HG03354 (cell line): ENCODE data around the gene STARD3NL.
"Not testable (repeated sequence)": the region's sequence is repeated elsewhere in the genome, so short reads cannot be mapped to it uniquely, and the experiment has no call there.

Source experiments
- ATAC-seq: cut with Tn5 transposase; IDR thresholded peaks from one replicate; pipeline ENCODE4 v1.9.1; 2021; ENCODE audit warnings: mild to moderate bottlenecking; ENCODE audit not compliant: unreplicated experiment, poor library complexity, severe bottlenecking

The STARD3NL gene

DNA sequence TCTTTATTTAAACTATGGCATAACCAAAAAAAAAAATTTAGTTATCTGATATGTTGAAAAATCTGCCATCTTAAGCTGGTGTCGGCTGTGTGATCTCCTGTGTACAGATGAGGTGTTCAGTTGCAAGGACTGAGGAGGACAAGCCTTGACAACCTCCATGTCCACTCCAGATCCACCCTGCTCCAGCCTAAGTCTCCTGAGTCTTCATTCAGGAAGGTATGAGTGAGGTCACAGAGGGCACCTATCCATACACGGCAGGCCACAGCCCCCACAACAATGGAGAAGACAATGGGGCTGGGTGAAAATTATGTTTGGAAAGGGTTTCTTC lies 79.3 kb downstream of the STARD3NL start:
- no peak for ATAC-seq

DNA sequence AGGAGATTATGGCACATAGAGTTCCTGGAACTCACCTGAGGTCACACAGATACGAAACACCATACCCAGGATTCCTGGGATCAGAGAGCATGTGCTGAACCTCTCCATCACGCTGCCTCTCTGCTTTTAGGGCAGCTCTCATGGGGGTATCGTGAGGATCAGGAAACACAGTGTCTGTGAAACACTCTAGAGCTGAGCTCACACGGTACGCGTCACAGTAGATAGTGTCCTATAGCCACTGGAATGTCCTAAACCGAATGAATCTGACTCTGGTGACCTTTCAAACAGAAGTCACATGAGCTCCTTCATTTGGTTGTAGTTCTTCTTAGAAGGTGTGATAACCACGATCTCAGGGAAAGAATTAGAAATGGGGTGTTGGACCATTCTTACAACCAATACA lies 81.1 kb downstream of the STARD3NL start:
- ATAC-seq: not testable (repeated sequence)

DNA sequence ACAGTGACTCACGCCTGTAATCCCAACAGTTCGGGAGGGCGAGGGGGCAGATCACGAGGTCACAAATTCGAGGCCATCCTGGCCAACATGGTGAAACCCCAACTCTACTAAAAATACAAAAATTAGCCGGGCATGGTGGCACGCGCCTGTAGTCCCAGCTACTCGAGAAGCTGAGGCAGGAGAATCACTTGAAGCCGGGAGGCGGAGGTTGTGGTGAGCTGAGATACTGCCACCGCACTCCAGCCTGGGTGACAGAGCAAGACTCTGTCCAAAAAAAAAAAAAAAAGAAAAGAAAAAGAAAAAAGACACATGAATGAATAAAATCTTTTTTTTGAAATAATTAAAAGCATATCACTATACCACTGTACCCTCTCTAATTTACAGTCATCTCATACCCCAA lies 83.6 kb downstream of the STARD3NL start:
- ATAC-seq: not testable (repeated sequence)

DNA sequence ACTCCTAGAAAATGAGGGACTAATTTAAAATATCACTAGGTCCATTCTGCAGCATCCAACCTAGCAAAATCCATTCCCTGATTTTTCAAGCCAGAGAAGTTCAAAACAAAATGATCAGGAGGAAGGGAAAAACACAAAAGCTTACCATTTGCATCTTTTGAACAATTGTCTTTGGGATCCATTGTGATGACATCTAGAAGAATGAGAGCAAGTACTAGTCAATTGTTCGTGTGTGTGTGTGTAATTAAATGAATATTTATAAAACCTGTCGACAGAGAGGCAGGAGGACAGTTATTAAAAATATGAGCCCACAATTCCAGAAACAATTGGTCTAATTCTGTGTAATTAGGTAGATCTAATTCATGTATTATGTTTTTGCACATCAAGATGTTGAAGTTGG lies 84.0 kb downstream of the STARD3NL start:
- not testable (repeated sequence) for ATAC-seq

DNA sequence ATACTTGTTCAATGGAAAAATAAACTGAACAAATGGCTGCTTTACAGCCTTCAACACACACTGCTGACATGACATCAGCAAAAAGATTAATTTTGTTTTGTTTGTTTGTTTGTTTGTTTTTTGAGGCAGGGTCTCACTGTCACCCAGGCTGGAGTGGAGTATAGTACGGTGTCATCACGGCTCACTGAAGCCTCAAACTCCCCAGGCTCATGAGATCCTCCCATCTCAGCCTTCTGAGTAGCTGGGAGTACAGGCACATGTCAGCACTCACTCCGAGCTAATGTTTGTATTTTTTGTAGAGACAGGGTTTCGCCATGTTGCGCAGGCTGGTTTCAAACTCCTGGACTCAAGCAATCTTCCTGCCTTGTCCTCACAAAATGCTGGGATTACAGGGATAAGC lies 84.5 kb downstream of the STARD3NL start:
- no peak for ATAC-seq

DNA sequence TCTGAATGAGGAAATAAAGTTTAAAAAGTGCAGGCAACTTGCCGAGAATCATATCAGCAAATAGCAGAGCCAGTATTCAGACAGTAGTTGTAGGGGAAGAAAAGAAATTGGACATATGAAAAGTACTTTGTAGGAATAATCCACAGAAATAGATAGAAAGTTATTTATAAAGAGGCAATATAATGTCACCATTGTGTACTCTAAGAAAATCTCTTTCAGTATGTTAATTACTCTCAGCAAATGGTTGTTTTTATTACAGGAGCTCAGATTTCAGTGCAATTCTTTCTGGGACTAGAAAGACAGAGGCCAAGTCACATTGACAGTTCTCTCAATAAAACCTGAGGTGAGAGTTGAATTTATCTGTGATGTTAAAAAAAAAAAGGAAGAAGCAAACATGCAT lies 85.2 kb downstream of the STARD3NL start:
- not testable (repeated sequence) for ATAC-seq

DNA sequence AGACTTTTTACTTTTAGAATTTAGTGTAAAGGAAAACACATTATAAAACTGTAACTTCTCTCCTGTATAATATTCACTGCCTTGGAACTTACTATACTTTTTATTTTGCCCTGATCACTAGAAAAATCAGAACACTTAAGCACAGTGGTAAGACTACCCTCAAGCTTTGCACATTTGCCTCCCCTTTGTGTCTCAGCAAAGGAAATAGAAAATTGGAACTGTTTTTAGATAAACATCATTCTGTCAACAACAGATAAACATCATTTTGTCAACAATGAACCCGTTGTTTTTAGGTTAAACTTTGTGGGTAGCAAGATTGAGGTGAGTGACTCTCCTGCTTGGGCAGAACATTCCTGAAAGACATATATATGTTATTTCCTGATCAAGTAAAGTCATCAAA lies 86.6 kb downstream of the STARD3NL start:
- ATAC-seq: not testable (repeated sequence)

DNA sequence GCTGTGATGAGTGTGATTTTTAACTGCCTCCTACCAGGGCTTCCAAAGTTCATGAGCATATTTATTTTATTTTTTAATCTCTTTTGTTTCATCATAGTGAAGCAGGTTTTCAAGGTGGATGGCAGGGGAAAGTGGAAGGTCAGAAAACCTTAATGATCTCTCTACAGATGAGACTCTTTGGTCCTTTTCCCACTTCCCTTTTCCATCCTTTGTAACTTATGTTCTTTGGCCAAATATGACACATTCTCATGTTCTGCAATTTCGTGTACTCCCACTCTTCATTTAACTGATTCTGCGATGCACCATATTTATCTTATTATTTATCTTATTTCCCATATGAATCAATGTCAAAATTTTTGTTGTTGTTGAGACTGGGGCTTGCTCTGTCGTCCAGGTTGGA lies 87.9 kb downstream of the STARD3NL start:
- not testable (repeated sequence) for ATAC-seq

DNA sequence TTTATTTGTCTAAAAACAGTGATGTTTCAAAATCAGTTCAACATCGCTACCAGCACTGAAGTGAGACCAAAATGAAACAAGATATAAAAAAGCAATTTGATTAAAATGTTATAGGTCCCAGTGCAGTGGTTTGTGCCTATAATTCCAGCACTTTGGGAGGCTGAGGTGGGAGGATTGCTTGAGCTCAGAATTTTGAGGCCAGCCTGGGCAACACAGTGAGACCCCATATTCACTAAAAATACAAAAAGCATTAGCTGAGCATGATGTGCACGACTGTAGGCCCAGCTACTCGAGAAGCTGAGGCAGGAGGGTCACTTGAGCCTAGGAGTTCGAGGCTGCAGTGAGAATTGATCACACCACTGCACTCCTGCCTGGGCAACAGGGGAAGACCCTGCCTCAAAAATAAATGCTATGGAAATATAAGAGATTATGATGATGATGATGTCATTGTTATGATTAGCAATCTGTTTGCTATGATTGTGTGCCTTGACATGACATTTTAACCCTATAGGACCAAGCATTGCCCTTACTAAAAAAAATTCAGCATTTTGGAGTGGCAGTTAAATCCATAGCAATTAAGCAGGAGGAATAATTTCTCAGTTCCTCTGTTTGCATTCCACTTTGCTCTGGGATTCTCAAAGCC lies 91.8 kb downstream of the STARD3NL start:
- not testable (repeated sequence) for ATAC-seq

DNA sequence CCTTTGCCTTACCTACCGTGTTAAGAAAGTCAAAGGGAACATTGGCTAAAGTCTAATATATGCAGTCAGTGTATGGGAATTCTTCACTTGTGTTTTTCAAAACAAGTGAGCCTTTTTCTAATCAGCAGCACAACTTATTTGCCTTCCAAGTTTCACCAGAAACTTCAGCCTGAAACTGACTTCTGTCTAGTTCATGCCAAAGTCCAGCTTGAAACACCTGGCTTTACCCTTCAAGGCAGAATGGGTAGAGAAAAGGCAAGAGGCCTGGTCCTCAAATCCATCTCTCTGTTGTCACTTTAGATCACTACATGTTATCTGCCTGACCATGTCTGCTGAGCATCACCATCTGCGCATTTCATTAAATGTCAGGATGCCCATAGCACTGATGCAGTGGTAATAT lies 92.4 kb downstream of the STARD3NL start:
- not testable (repeated sequence) for ATAC-seq

DNA sequence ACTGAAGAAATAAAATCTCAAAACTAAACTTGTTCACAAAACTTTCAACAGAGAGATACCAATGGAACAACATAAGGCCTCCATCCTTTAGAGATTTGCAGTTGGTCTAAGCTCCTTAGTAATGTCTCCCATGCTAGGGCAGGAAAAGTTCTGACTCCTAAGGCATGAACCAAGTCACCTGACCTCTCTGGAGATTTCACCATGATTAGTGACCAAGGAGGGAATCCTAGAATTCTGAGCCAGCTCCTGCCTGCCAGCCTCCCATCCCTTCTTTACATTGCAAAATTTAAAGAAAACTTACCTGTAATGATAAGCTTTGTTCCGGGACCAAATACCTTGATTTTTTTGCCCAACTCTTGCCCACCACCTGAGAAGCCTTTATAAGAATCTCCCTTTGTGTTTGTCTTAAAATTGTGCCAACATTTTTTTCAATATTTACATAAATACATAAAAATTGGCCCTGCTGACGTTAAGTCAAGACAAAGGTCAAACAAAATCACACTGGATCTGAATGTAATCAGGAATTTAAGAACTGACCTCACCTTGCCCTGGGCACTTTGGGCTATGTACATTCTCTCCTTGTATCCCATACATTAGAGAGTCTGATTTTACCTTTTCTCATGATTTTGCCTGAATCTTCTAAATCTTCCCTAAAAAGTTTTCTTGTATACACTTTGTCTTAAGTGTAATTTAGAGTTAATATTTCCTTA lies 95.4 kb downstream of the STARD3NL start, which contains the start of gene TARP:
TARP (minus strand) TSS at position 351 of the 710 bp plus-strand sequence.
- ATAC-seq: no peak

DNA sequence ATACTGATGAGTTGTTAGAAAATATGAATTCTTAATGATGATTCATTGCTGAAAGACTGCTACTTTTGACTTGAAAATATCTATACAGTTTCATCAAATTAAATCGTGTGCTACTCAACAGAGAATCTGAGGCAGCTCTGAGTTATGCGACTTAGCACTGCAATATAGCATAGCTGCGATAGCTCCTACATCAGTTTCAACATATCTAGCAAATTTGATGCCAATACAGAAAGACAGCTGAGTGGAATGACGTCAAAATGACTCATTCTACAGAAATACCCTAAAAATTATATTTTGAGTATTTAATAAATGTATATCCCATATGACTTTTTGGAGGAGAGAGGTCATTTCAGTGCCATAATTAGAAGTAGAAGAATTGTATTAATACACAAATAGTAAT lies 96.4 kb downstream of the STARD3NL start:
- no peak for ATAC-seq

DNA sequence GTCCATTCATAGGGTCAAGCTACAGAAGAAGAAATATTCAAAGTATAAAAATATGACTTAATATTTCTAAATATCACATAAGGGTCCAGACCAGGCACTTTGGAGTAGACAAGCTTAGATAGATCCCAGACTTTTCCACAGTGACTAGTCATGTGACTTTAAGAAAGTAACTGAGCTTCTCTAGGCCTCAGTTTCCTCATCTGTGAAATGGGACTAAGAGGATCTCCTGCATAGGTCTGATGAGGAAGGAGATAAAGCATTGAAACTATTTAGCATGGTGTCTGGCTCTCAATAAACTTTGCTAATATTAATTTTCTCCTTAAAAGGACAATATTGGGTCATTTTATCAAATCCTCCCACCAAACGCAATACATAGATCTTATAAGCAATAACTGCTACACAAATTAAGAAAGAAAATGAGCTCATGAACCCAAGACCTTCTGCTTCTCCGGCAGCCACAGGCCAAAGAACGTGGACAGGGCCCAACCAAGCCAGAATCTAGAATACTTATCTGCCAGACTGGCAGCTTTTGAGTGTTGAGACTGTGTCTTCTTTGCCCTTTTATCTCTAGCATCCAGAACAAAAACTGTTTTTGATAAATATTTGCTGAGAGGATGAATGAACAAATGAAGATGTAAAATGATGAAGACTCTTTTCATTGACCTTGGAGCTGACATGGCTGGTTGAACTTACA lies 97.0 kb downstream of the STARD3NL start:
- ATAC-seq: no peak

DNA sequence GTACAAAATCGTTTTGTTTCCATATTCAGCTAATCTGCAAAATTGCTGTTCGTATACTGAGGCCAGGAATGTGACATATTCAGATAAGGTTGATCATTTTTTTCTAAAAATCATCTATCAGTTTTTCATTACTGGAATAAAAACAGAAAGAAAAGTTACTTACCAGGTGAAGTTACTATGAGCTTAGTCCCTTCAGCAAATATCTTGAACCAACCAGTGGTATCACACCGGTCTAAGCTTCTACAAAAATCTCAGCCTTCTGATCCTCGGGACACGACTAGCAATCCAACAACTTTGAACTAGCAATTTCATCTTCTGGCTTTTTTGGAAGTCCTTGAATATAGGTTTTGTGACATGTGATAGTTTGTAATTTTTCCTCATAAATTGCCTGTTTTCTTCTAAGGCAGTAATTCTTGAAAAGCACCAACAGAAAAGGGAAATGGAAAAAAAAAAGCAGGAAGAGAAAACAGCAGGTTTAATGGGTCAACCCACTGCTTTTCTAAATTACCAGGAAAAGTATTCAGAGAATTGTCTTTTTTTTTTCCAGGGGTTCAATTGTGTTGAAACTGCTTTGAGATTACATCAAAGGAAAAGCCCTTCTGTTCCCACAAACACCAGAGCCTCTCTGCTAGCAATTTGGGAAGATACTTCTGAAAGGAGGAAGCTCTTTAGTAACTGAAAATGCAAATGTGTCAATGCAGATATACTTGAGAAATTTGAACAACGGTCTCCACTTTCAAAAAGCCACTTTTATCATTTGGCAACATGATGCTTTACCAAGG lies 98.2 kb downstream of the STARD3NL start:
- ATAC-seq: no peak

DNA sequence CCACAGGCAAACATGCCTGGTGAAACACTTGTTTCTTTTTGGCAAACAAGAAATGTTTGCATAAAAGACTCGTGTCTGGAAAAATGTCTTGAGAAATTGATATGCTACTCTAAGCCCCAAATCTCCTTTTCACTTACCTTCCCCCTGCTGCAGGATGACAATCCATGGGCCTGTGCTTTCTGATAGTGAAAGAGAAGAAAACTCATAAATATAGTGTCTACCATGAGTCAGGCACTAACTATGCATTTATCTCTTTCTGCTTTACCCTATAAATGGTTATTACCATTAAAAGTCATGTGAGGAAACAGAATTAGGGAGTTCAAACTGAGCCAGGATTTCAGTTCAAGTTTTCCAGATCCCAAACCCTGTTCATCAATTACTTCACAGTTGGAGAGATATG lies 102.0 kb downstream of the STARD3NL start:
- no peak for ATAC-seq
